ENCODE measurements around the gene SEMA4D.

- TF ChIP-seq CTCF (IDR thresholded peaks at IDR 0.05; ENCODE audit: low read depth, low read length) (no peak), POLR2A (IDR thresholded peaks at IDR 0.05; ENCODE audit: extremely low read depth, insufficient read length) (no peak), MYC (IDR thresholded peaks at IDR 0.05; ENCODE audit: low read depth, low read length) (no peak)
- TF ChIP-seq, protein P1, sequence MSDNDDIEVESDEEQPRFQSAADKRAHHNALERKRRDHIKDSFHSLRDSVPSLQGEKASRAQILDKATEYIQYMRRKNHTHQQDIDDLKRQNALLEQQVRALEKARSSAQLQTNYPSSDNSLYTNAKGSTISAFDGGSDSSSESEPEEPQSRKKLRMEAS (IDR thresholded peaks at IDR 0.05; ENCODE audit: low read depth, low read length): no peak
Observed at GRCh38 chr9:89512382-89512781, 14.5 kb upstream of the SEMA4D start.

All from NB4 (cell line).